Nephron (organoid): Measurements from ENCODE around the gene CERK.

Source experiments
- H3K27ac Mint-ChIP-seq, 3 experiments: 2 replicates each; pipeline ENCODE4 v1.8.0; 2020; ENCODE audit warnings: mixed read lengths in 3 of 3, mild to moderate bottlenecking in 2 of 3, moderate library complexity in 1 of 3
- H3K27me3 Mint-ChIP-seq: 2 replicates; pipeline ENCODE4 v1.8.0; 2021; ENCODE audit warnings: low read depth, mild to moderate bottlenecking, moderate library complexity, mixed read lengths
- H3K36me3 Mint-ChIP-seq: 2 replicates; pipeline ENCODE4 v1.8.0; 2020; ENCODE audit warnings: low read depth, mixed read lengths
- H3K4me1 Mint-ChIP-seq: 2 replicates; pipeline ENCODE4 v1.8.0; 2020; ENCODE audit warnings: mixed read lengths
- H3K4me3 Mint-ChIP-seq, 3 experiments: 2 replicates each; pipeline ENCODE4 v1.8.0; 2020; ENCODE audit warnings: mild to moderate bottlenecking in 3 of 3, mixed read lengths in 3 of 3, moderate library complexity in 2 of 3
- H3K9me3 Mint-ChIP-seq: 2 replicates; pipeline ENCODE4 v1.8.0; 2020; ENCODE audit warnings: mixed read lengths
- CTCF ChIP-seq, 3 experiments: fragments of 200-600 bp; sonication (generic); IDR thresholded peaks; one replicate each; pipeline ENCODE4 v1.5.0; 2021; ENCODE audit warnings: antibody characterized with exemption in 3 of 3; ENCODE audit not compliant: unreplicated experiment in 3 of 3

Gene CERK

GRCh38 chr22:46674367-46674781 is 63.7 kb downstream of the CERK start:
- Mint-ChIP-seq H3K4me3 (no peak overlapping the region), H3K4me1 (no peaks in the 10 kb centered on the region), H3K36me3 (peaks cover 4% of the 10 kb centered on the region), H3K27ac (no peak overlapping the region), H3K9me3 (no peaks in the 10 kb centered on the region), H3K27me3 (peaks cover 4% of the 10 kb centered on the region)
- TF ChIP-seq CTCF (IDR thresholded peaks at IDR 0.05; ENCODE audit: unreplicated experiment in 3 of 3): no peak

- H3K36me3 Mint-ChIP-seq: peaks cover 8% of the 10 kb centered on the region
- no peak for TF ChIP-seq CTCF (IDR thresholded peaks at IDR 0.05; ENCODE audit: unreplicated experiment in 3 of 3)
- H3K9me3 Mint-ChIP-seq: no peaks in the 10 kb centered on the region
- peaks cover 4% of the 10 kb centered on the region for H3K27me3 Mint-ChIP-seq
- H3K27ac Mint-ChIP-seq: no peak overlapping the region
- H3K4me1 Mint-ChIP-seq: no peaks in the 10 kb centered on the region
- no peak overlapping the region for H3K4me3 Mint-ChIP-seq
Observed at GRCh38 chr22:46673662-46674236, 64.3 kb downstream of the CERK start.

GRCh38 chr22:46673205-46673604 is 64.8 kb downstream of the CERK start:
- H3K36me3 Mint-ChIP-seq: peaks cover 10% of the 10 kb centered on the region
- TF ChIP-seq CTCF (IDR thresholded peaks at IDR 0.05; ENCODE audit: unreplicated experiment in 3 of 3): no peak
- H3K4me1 Mint-ChIP-seq: no peaks in the 10 kb centered on the region
- no peak overlapping the region for H3K27ac Mint-ChIP-seq
- peaks cover 4% of the 10 kb centered on the region for H3K27me3 Mint-ChIP-seq
- no peaks in the 10 kb centered on the region for H3K9me3 Mint-ChIP-seq
- H3K4me3 Mint-ChIP-seq: no peak overlapping the region

- H3K36me3 Mint-ChIP-seq: peaks cover 10% of the 10 kb centered on the region
- no peaks in the 10 kb centered on the region for H3K9me3 Mint-ChIP-seq
- peaks cover 4% of the 10 kb centered on the region for H3K27me3 Mint-ChIP-seq
- TF ChIP-seq CTCF (IDR thresholded peaks at IDR 0.05; ENCODE audit: unreplicated experiment in 3 of 3): no peak
- H3K4me1 Mint-ChIP-seq: no peaks in the 10 kb centered on the region
- H3K4me3 Mint-ChIP-seq: no peak overlapping the region
- no peak overlapping the region for H3K27ac Mint-ChIP-seq
Observed at GRCh38 chr22:46672731-46673130, 65.3 kb downstream of the CERK start.

GRCh38 chr22:46671824-46672432 is 66.1 kb downstream of the CERK start:
- no peaks in the 10 kb centered on the region for H3K4me1 Mint-ChIP-seq
- peaks cover 10% of the 10 kb centered on the region for H3K36me3 Mint-ChIP-seq
- H3K9me3 Mint-ChIP-seq: no peaks in the 10 kb centered on the region
- peaks cover 4% of the 10 kb centered on the region for H3K27me3 Mint-ChIP-seq
- TF ChIP-seq CTCF (IDR thresholded peaks at IDR 0.05; ENCODE audit: unreplicated experiment in 3 of 3): no peak
- no peak overlapping the region for H3K27ac Mint-ChIP-seq
- no peak overlapping the region for H3K4me3 Mint-ChIP-seq

- Mint-ChIP-seq H3K4me3 (no peak overlapping the region), H3K4me1 (no peaks in the 10 kb centered on the region), H3K27ac (no peak overlapping the region), H3K9me3 (no peaks in the 10 kb centered on the region), H3K27me3 (peaks cover 4% of the 10 kb centered on the region), H3K36me3 (peaks cover 10% of the 10 kb centered on the region)
- TF ChIP-seq CTCF (IDR thresholded peaks at IDR 0.05; ENCODE audit: unreplicated experiment in 3 of 3): no peak
Observed at GRCh38 chr22:46669201-46669600, 68.9 kb downstream of the CERK start.
